Measurements from ENCODE around the gene HNRNPCL1. TPM values are rescaled to one million over a fixed set of nuclear protein-coding genes. Genes with fewer than 3 reads are reported as not detected.
"Not testable (repeated sequence)": the region's sequence is repeated elsewhere in the genome, so short reads cannot be mapped to it uniquely, and the experiment has no call there.

The HNRNPCL1 gene
- not detected for total RNA-seq
- polyA plus RNA-seq (2013, experiment 1 of 2): not detected
- polyA plus RNA-seq (2013, experiment 2 of 2): not detected
- long read RNA-seq, experiment 1: 0 reads
- long read RNA-seq, experiment 2: 0 reads
- long read RNA-seq, experiment 3: 0 reads
- long read RNA-seq, experiment 4: 0 reads

- H3K9me3 ChIP-seq (ENCODE audit: control insufficient read depth, low read length): peaks cover 27% of the 10 kb centered on the region
- not testable (repeated sequence) for H3K27ac ChIP-seq (ENCODE audit: low read depth, low read length); H3K27me3 Mint-ChIP-seq (ENCODE audit: insufficient read depth); H3K27ac Mint-ChIP-seq; H3K4me1 ChIP-seq (ENCODE audit: control insufficient read depth, insufficient read depth, low read length); H3K4me3 ChIP-seq (ENCODE audit: low read length); H3K4me1 Mint-ChIP-seq; H3K36me3 Mint-ChIP-seq (ENCODE audit: low read depth); H3K36me3 ChIP-seq (ENCODE audit: control insufficient read depth, insufficient read depth, low read length); DNase-seq; H3K9ac ChIP-seq (ENCODE audit: extremely low read depth, low read length, poor library complexity, severe bottlenecking); H3K27me3 ChIP-seq (ENCODE audit: control insufficient read depth, insufficient read depth, low read length, poor library complexity, severe bottlenecking); H3K4me3 Mint-ChIP-seq
- 73 to 84% methylated on average over 4 to 7 of the region's 7 CpGs for WGBS, 2 experiments (ENCODE audit: insufficient coverage in 1 of 2, insufficient read length in 1 of 2)
- peaks cover 79% of the 10 kb centered on the region for H3K9me3 Mint-ChIP-seq
Observed at GRCh38 chr1:12848620-12849019, at the start of gene HNRNPCL1. TSS of gene HNRNPCL1 (minus strand) at chr1:12848720. CDS start at chr1:12848289, 431 bp downstream.

GRCh38 chr1:12898170-12898569 is 49.6 kb upstream of the HNRNPCL1 start, which contains the start of gene PRAMEF10:
TSS of gene PRAMEF10 (minus strand) at chr1:12898270. CDS start at chr1:12895847, 2,423 bp downstream.
- H3K27me3 Mint-ChIP-seq (ENCODE audit: insufficient read depth); DNase-seq; H3K4me3 Mint-ChIP-seq; H3K4me1 ChIP-seq (ENCODE audit: control insufficient read depth, insufficient read depth, low read length); H3K36me3 Mint-ChIP-seq (ENCODE audit: low read depth); H3K27ac Mint-ChIP-seq; H3K9me3 Mint-ChIP-seq; H3K9ac ChIP-seq (ENCODE audit: extremely low read depth, low read length, poor library complexity, severe bottlenecking); H3K27ac ChIP-seq (ENCODE audit: low read depth, low read length); H3K4me3 ChIP-seq (ENCODE audit: low read length); H3K4me1 Mint-ChIP-seq; H3K9me3 ChIP-seq (ENCODE audit: control insufficient read depth, low read length); H3K36me3 ChIP-seq (ENCODE audit: control insufficient read depth, insufficient read depth, low read length); H3K27me3 ChIP-seq (ENCODE audit: control insufficient read depth, insufficient read depth, low read length, poor library complexity, severe bottlenecking): not testable (repeated sequence)
- WGBS, 2 experiments (ENCODE audit: insufficient coverage in 1 of 2, insufficient read length in 1 of 2): no CpG with 5 or more reads among the region's 1 CpG

GRCh38 chr1:12886101-12886500 is 37.6 kb upstream of the HNRNPCL1 start, which contains the start of gene PRAMEF4:
TSS of gene PRAMEF4 (minus strand) at chr1:12886201. CDS start at chr1:12883394, 2,807 bp downstream.
- H3K27me3 Mint-ChIP-seq (ENCODE audit: insufficient read depth); H3K36me3 Mint-ChIP-seq (ENCODE audit: low read depth); H3K9me3 ChIP-seq (ENCODE audit: control insufficient read depth, low read length); H3K27ac ChIP-seq (ENCODE audit: low read depth, low read length); H3K4me3 Mint-ChIP-seq; H3K9ac ChIP-seq (ENCODE audit: extremely low read depth, low read length, poor library complexity, severe bottlenecking); H3K4me1 ChIP-seq (ENCODE audit: control insufficient read depth, insufficient read depth, low read length); H3K27ac Mint-ChIP-seq; H3K4me3 ChIP-seq (ENCODE audit: low read length); DNase-seq; H3K27me3 ChIP-seq (ENCODE audit: control insufficient read depth, insufficient read depth, low read length, poor library complexity, severe bottlenecking); H3K36me3 ChIP-seq (ENCODE audit: control insufficient read depth, insufficient read depth, low read length); H3K4me1 Mint-ChIP-seq: not testable (repeated sequence)
- WGBS, 2 experiments (ENCODE audit: insufficient coverage in 1 of 2, insufficient read length in 1 of 2): 66 to 83% methylated on average over 1 to 2 of the region's 3 CpGs
- H3K9me3 Mint-ChIP-seq: peaks cover 34% of the 10 kb centered on the region

- H3K27me3 Mint-ChIP-seq (ENCODE audit: insufficient read depth); H3K36me3 ChIP-seq (ENCODE audit: control insufficient read depth, insufficient read depth, low read length); H3K9me3 ChIP-seq (ENCODE audit: control insufficient read depth, low read length); H3K4me3 ChIP-seq (ENCODE audit: low read length); H3K4me1 Mint-ChIP-seq; H3K9ac ChIP-seq (ENCODE audit: extremely low read depth, low read length, poor library complexity, severe bottlenecking); H3K27ac Mint-ChIP-seq; H3K36me3 Mint-ChIP-seq (ENCODE audit: low read depth); H3K27me3 ChIP-seq (ENCODE audit: control insufficient read depth, insufficient read depth, low read length, poor library complexity, severe bottlenecking); DNase-seq; H3K27ac ChIP-seq (ENCODE audit: low read depth, low read length); H3K4me3 Mint-ChIP-seq; H3K4me1 ChIP-seq (ENCODE audit: control insufficient read depth, insufficient read depth, low read length): not testable (repeated sequence)
- H3K9me3 Mint-ChIP-seq: peaks cover 15% of the 10 kb centered on the region
- 63% methylated on average over 3 of the region's 4 CpGs; no CpG with 5 or more reads in 1 of the 2 experiments for WGBS, 2 experiments (ENCODE audit: insufficient coverage in 1 of 2, insufficient read length in 1 of 2)
Observed at GRCh38 chr1:12878453-12878852, 29.9 kb upstream of the HNRNPCL1 start.

GRCh38 chr1:12863131-12863880 is 14.8 kb upstream of the HNRNPCL1 start:
- H3K4me3 ChIP-seq (ENCODE audit: low read length); H3K27ac ChIP-seq (ENCODE audit: low read depth, low read length); DNase-seq; H3K27me3 ChIP-seq (ENCODE audit: control insufficient read depth, insufficient read depth, low read length, poor library complexity, severe bottlenecking); H3K4me1 ChIP-seq (ENCODE audit: control insufficient read depth, insufficient read depth, low read length); H3K36me3 Mint-ChIP-seq (ENCODE audit: low read depth); H3K27me3 Mint-ChIP-seq (ENCODE audit: insufficient read depth); H3K9ac ChIP-seq (ENCODE audit: extremely low read depth, low read length, poor library complexity, severe bottlenecking); H3K4me1 Mint-ChIP-seq; H3K4me3 Mint-ChIP-seq; H3K36me3 ChIP-seq (ENCODE audit: control insufficient read depth, insufficient read depth, low read length); H3K27ac Mint-ChIP-seq; H3K9me3 ChIP-seq (ENCODE audit: control insufficient read depth, low read length): not testable (repeated sequence)
- H3K9me3 Mint-ChIP-seq: peaks cover 54% of the 10 kb centered on the region
- no CpG with 5 or more reads among the region's 7 CpGs for WGBS, 2 experiments (ENCODE audit: insufficient coverage in 1 of 2, insufficient read length in 1 of 2)

- not testable (repeated sequence) for DNase-seq; H3K27ac ChIP-seq (ENCODE audit: low read depth, low read length); H3K27me3 Mint-ChIP-seq (ENCODE audit: insufficient read depth); H3K27me3 ChIP-seq (ENCODE audit: control insufficient read depth, insufficient read depth, low read length, poor library complexity, severe bottlenecking); H3K36me3 Mint-ChIP-seq (ENCODE audit: low read depth); H3K4me1 ChIP-seq (ENCODE audit: control insufficient read depth, insufficient read depth, low read length); H3K4me3 ChIP-seq (ENCODE audit: low read length); H3K4me1 Mint-ChIP-seq; H3K4me3 Mint-ChIP-seq; H3K27ac Mint-ChIP-seq; H3K36me3 ChIP-seq (ENCODE audit: control insufficient read depth, insufficient read depth, low read length); H3K9ac ChIP-seq (ENCODE audit: extremely low read depth, low read length, poor library complexity, severe bottlenecking)
- peaks cover 78% of the 10 kb centered on the region for H3K9me3 Mint-ChIP-seq
- H3K9me3 ChIP-seq (ENCODE audit: control insufficient read depth, low read length): peaks cover 13% of the 10 kb centered on the region
- no CpG with 5 or more reads among the region's 2 CpGs for WGBS, 2 experiments (ENCODE audit: insufficient coverage in 1 of 2, insufficient read length in 1 of 2)
Observed at GRCh38 chr1:12856786-12857185, 8.3 kb upstream of the HNRNPCL1 start, which contains the start of gene PRAMEF2. TSS of gene PRAMEF2 (plus strand) at chr1:12857086. CDS start at chr1:12859010, 1,924 bp downstream.
